ENCODE results near the gene LPCAT1. TPM values are rescaled to one million over a fixed set of nuclear protein-coding genes. Genes with fewer than 3 reads are reported as not detected.

LPCAT1 gene
- total RNA-seq, 1 experiment from 2014 or later, result 71.5 TPM

DNA sequence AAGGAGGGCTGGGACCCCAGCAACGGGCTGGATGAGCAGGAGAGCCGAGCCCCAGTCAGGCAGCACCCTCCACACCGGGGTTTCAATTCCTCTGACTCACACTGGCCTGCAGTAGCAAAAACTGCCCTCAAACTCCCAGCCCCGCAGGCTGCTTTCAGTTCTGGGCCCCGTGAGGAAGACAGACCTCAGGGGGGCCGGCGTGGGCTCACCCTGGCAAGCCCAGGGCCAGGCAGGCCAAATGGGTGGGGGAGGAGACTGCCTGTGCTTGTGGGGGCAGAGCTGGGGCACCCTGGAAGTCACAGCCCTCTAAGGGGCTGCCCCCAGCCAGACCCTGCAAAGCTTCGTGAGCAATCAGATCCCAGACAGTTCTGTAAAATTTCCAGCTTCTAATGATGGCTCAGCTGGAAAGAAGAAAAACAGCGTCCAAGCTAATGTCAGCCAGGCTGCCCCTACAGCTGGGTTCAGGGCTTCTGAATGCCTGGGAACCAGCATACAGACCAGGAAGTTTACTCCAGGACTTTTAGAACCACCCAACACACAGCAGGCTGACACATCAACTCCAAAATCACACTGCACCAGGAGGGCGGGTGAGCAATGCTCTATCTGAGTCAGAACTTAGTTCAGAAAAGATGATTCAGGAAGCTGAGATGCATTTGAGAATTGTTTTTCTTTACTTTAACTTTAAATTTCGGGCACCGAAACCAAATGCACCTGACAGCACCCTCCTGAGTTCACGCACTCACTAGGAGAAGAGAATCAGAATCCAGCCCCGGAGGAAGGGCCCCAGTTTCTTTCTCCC, 34.7 kb downstream of the LPCAT1 start:
- in situ Hi-C loops (cut with HindIII; ENCODE audit: low sequenced_read_pairs), result no loop called here
- no peak for DNase-seq (ENCODE audit: low spot score)

- no peak for DNase-seq (ENCODE audit: low spot score)
- in situ Hi-C loops (cut with HindIII; ENCODE audit: low sequenced_read_pairs), result no loop called here
Measured at GRCh38 chr5:1487079-1487764, 36.5 kb downstream of the LPCAT1 start.

GRCh38 chr5:1486271-1486670, 37.5 kb downstream of the LPCAT1 start:
- no peak for DNase-seq (ENCODE audit: low spot score)
- in situ Hi-C loops (cut with HindIII; ENCODE audit: low sequenced_read_pairs), result no loop called here

GRCh38 chr5:1485579-1486118, 38.1 kb downstream of the LPCAT1 start:
- in situ Hi-C loops (cut with HindIII; ENCODE audit: low sequenced_read_pairs), result no loop called here
- DNase-seq (ENCODE audit: low spot score), result no peak

- in situ Hi-C loops (cut with HindIII; ENCODE audit: low sequenced_read_pairs), result no loop called here
- no peak for DNase-seq (ENCODE audit: low spot score)
Measured at GRCh38 chr5:1484730-1485578, 38.8 kb downstream of the LPCAT1 start.

DNA sequence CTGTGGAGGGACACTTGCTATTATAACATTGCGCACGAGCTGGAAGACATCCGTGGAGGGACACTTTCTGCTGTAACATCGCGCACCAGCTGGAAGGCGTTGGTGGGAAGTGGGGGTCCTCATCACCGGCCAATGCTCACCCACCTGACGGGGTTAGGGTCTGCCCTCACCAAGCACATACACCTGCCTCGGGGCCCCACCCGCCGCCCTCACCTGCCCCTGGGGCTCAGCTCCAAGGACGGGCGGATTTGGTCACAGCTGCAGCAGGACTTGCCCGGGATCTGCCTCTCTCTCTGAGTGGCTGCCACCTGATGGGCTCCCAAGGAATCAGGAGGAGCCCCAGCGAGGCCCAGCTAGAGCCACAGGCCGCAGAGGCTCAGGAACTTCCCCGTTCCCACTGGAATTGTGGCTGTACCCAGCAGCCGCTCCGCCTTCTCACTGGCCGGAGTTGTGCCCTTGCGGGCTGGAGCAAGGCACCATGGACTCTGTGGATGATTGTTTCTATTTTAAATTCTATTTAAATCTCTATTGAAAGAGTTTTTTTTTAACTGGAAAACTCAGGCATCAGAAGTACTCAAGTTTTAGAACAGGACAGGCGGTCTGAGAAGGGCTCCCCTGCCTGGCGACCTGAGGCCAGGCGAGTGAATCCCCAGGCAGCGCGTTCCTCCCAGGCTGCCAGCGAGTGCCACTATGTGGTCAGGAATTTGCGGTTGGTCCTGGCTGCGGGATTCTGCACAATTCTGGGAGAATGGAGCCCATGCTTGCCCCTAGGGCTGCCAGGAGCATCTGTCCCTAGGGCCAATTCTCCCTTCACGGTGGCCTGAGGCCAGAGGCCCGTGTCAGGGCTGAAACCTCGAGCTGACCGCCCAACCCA, 39.7 kb downstream of the LPCAT1 start:
- in situ Hi-C loops (cut with HindIII; ENCODE audit: low sequenced_read_pairs), result no loop called here
- DNase-seq (ENCODE audit: low spot score), result no peak

DNA sequence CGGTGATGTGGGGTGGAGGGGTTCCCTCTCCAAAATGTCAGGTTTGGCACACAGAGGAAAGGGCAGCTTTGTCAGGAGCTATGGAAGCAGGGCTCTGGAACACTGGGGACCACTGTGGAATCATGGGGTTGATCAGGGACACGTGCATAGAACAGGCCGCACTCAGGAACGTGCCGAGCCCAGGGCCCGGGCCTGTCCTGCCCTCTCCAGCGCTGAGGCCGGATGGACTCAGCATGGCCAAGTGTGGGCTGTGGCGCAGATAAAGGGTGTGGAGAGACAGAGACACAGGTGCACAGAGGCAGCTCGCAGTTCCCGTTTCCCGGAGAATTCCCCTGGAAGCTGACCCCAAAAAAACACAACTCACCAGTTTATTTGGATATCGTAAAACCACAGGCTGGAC, 40.7 kb downstream of the LPCAT1 start:
- DNase-seq (ENCODE audit: low spot score), result no peak
- in situ Hi-C loops (cut with HindIII; ENCODE audit: low sequenced_read_pairs), result no loop called here

DNA sequence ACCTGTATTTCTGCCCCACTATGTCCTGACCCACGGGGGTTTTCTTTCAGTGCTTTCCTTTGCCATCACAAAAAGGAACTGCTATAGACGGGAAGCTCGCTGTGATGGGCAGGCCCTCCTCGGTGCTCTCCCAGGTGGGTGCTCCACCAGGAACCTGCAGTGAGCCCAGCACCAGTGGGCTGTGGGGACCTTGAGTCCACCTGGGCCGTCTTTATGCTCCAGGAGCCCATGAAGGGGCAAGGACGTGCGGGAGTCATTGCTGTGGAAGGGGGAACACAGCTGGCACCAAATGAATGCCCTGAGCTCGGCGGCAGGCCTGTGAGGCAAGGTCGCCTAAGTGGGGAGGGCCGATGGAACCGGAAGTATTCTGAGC, 41.8 kb downstream of the LPCAT1 start:
- no peak for DNase-seq (ENCODE audit: low spot score)
- in situ Hi-C loops (cut with HindIII; ENCODE audit: low sequenced_read_pairs), result no loop called here

GRCh38 chr5:1481266-1481958, 42.3 kb downstream of the LPCAT1 start:
- DNase-seq (ENCODE audit: low spot score), result no peak
- in situ Hi-C loops (cut with HindIII; ENCODE audit: low sequenced_read_pairs), result no loop called here

GRCh38 chr5:1480806-1481205, 43.0 kb downstream of the LPCAT1 start:
- in situ Hi-C loops (cut with HindIII; ENCODE audit: low sequenced_read_pairs), result no loop called here

DNA sequence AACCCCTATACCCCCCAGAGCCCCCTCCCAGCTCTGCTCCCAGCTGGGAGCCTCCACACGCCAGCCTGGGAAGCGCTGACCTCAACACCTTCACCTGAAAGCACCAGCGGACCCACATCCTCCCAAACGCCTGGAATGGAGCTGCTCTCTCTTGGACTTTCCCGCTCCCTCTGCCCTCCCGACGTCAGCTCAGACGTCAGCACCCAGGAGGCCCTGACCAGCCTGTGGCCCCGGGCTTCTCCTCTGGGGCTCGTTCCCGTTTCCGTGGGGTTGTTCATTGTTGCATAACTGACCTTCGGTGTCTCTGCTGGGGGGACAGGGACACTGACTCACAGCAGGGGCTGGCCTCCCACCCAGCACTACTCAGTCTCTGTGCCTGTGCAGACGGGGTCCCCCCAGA, 43.5 kb downstream of the LPCAT1 start:
- in situ Hi-C loops (cut with HindIII; ENCODE audit: low sequenced_read_pairs), result no loop called here
- DNase-seq (ENCODE audit: low spot score), result no peak

More at GRCh38 chr5:1480806-1481205, 43.0 kb downstream of the LPCAT1 start:
- no peak for DNase-seq (ENCODE audit: low spot score)

- no peak for DNase-seq (ENCODE audit: low spot score)
- in situ Hi-C loops (cut with HindIII; ENCODE audit: low sequenced_read_pairs), result no loop called here
Measured at GRCh38 chr5:1479581-1480188, 44.1 kb downstream of the LPCAT1 start.

- in situ Hi-C loops (cut with HindIII; ENCODE audit: low sequenced_read_pairs), result no loop called here
- DNase-seq (ENCODE audit: low spot score), result no peak
Measured at GRCh38 chr5:1479066-1479465, 44.7 kb downstream of the LPCAT1 start.

DNA sequence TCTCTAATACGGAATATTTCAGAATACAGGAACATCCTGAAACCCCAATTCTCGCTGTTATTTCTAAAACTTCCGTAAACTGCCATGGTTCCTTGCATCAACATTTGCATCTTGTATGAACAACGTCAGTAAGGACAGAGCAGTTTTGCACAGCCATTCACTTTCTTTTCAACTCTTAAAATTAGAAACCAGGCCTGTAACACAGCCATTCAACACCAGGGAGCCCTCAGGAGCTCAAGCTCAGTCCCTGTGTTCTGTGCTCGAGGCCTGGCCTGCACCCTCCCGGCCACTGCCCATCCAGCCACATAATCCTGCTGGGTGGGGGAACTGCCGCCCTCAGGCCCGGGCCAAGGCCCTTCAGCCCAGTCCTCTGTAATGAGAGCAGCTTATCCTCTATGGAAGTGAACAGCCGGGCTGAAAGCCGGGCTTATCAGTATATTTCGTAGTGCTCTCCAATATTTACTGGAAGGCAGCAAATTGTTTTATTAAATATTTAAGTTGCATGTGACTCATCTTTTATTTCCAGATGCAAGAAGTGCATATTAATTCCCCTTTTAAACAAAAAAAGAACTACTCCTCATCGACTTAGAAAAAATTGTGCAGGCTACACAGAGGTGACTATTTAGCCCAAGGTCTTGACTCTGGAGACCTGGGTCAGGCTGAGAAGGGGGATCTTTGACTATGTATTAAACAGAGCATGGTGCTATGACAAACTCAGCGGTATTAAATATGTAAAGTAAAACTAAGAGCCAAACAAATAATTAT, 45.3 kb downstream of the LPCAT1 start:
- no peak for DNase-seq (ENCODE audit: low spot score)
- in situ Hi-C loops (cut with HindIII; ENCODE audit: low sequenced_read_pairs), result no loop called here

GRCh38 chr5:1477341-1477740, 46.4 kb downstream of the LPCAT1 start:
- DNase-seq (ENCODE audit: low spot score), result no peak
- in situ Hi-C loops (cut with HindIII; ENCODE audit: low sequenced_read_pairs), result no loop called here

- in situ Hi-C loops (cut with HindIII; ENCODE audit: low sequenced_read_pairs), result no loop called here
- no peak for DNase-seq (ENCODE audit: low spot score)
Measured at GRCh38 chr5:1476967-1477310, 46.8 kb downstream of the LPCAT1 start.
